ENCODE results near the gene PCCA. TPM values are rescaled to one million over a fixed set of nuclear protein-coding genes. Genes with fewer than 3 reads are reported as not detected.

Gene PCCA
- total RNA-seq, 4 donors from 2014 or later = 21.2 to 40.9 (median 31.6) TPM

DNA sequence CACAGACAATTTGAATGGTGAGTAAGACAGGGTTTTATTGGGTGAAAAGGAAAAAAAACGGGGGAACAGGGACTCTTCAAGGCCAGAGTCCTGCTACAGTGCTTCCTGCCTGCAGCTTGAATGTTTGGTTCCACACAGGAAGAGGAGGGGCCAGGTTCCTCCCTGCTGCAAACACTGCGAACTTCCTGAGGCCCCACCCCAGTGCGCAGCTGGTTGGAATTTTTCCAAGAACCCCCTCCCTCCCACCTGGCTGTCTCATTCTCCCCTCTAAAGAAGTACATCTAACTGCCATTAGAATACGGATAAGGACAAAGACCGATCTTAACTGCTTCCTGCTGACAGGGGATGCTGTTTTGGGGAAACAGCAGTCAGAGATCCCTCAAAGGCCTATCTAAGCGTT, 314.8 kb downstream of the PCCA start:
- Histone ChIP-seq H3K4me3 (no peak overlapping the region), H3K27ac (no peak overlapping the region), H3K9me3 (peaks cover 21% of the 10 kb centered on the region), H3K4me1 (no peaks in the 10 kb centered on the region), H3K36me3 (peaks cover 6% of the 10 kb centered on the region), H3K27me3 (no peaks in the 10 kb centered on the region)
- TF ChIP-seq POLR2A (IDR thresholded peaks at IDR 0.05) = no peak
- TF ChIP-seq CTCF (IDR thresholded peaks at IDR 0.05) = no peak
- TF ChIP-seq POLR2AphosphoS5 (IDR thresholded peaks at IDR 0.05) = no peak
- TF ChIP-seq EP300 (IDR thresholded peaks at IDR 0.05) = no peak
- 88% methylated on average over 6 of the region's 6 CpGs for WGBS
- DNase-seq (ENCODE audit: low spot score in 2 of 2) = no peak

DNA sequence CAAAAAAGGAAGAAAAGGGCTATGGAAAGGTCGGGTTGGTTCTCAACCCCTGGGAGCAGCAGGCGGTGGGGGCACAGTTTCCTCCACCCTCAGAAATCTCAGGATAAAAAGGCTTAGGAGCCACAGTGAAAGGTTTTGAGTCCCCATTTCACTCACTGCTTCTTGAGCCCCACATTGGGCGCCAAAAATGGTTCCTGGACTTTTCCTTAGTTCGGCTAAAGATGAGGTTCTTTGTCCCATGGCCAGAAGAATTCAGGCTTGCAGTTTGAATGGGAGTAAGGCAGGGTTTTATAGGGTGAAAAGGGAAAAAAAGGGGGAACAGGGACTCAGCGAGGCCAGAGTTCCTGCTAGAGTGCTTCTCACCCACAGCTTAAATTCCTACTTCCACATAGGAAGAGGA, 320.2 kb downstream of the PCCA start:
- Histone ChIP-seq H3K4me1 (no peaks in the 10 kb centered on the region), H3K9me3 (peaks cover 37% of the 10 kb centered on the region), H3K27ac (no peak overlapping the region), H3K27me3 (no peaks in the 10 kb centered on the region), H3K4me3 (no peak overlapping the region), H3K36me3 (peaks cover 18% of the 10 kb centered on the region)
- 100% methylated on average over 5 of the region's 5 CpGs for WGBS
- DNase-seq (ENCODE audit: low spot score in 2 of 2) = no peak
- TF ChIP-seq POLR2AphosphoS5 (IDR thresholded peaks at IDR 0.05) = no peak
- TF ChIP-seq CTCF (IDR thresholded peaks at IDR 0.05) = no peak
- TF ChIP-seq POLR2A (IDR thresholded peaks at IDR 0.05) = no peak
- TF ChIP-seq EP300 (IDR thresholded peaks at IDR 0.05) = no peak

GRCh38 chr13:100423375-100423774, 334.5 kb downstream of the PCCA start:
- Histone ChIP-seq H3K9me3 (no peaks in the 10 kb centered on the region), H3K4me1 (no peaks in the 10 kb centered on the region), H3K27me3 (no peaks in the 10 kb centered on the region), H3K27ac (no peak overlapping the region), H3K4me3 (no peak overlapping the region), H3K36me3 (peaks cover 12% of the 10 kb centered on the region)
- DNase-seq (ENCODE audit: low spot score in 2 of 2) = no peak
- no peak for TF ChIP-seq POLR2A (IDR thresholded peaks at IDR 0.05)
- no peak for TF ChIP-seq POLR2AphosphoS5 (IDR thresholded peaks at IDR 0.05)
- no peak for TF ChIP-seq EP300 (IDR thresholded peaks at IDR 0.05)
- no peak for TF ChIP-seq CTCF (IDR thresholded peaks at IDR 0.05)
- WGBS = 84% methylated on average over 2 of the region's 2 CpGs

DNA sequence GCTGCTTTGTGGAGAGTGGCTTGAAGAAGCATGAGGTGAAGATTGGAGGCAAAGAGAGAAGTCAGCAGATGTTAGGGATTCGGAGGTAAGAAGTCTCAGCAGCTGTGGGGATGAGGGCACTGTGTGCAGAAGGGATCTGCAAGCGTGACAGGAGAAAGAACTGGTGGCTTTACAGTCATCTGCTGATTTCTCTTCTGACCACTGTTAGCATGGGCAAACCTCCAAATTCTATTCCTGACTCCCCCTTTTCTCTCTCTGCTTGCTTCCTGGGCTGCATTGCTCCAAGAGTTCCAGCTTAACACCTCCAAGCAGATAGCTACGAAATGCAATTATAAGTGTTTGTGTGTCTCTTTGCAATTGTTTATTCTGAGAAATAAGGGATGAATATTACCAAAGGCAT, 340.1 kb downstream of the PCCA start:
- Histone ChIP-seq H3K4me3 (no peak overlapping the region), H3K27ac (no peak overlapping the region), H3K27me3 (no peaks in the 10 kb centered on the region), H3K9me3 (no peaks in the 10 kb centered on the region), H3K4me1 (no peaks in the 10 kb centered on the region), H3K36me3 (peaks cover 19% of the 10 kb centered on the region)
- DNase-seq (ENCODE audit: low spot score in 2 of 2) = no peak
- TF ChIP-seq POLR2AphosphoS5 (IDR thresholded peaks at IDR 0.05) (no peak), CTCF (IDR thresholded peaks at IDR 0.05) (no peak), POLR2A (IDR thresholded peaks at IDR 0.05) (no peak), EP300 (IDR thresholded peaks at IDR 0.05) (no peak)
- WGBS = 90% methylated on average over 3 of the region's 3 CpGs

- DNase-seq (ENCODE audit: low spot score in 2 of 2) = no peak
- Histone ChIP-seq H3K4me3 (no peak overlapping the region), H3K9me3 (no peaks in the 10 kb centered on the region), H3K27me3 (no peaks in the 10 kb centered on the region), H3K36me3 (peaks cover 7% of the 10 kb centered on the region), H3K4me1 (no peaks in the 10 kb centered on the region), H3K27ac (no peak overlapping the region)
- WGBS = 95% methylated on average over 2 of the region's 2 CpGs
- TF ChIP-seq POLR2AphosphoS5 (IDR thresholded peaks at IDR 0.05) (no peak), EP300 (IDR thresholded peaks at IDR 0.05) (no peak), POLR2A (IDR thresholded peaks at IDR 0.05) (no peak), CTCF (IDR thresholded peaks at IDR 0.05) (no peak)
Measured at GRCh38 chr13:100432611-100433010, 343.7 kb downstream of the PCCA start.

Data from suprapubic skin (tissue), 4 donors.